K562 (cell line): ENCODE data around the gene APLP1.

Experiments
- BACH1 ChIP-seq: fragments of 200-800 bp; sonication (Bioruptor generic); IDR thresholded peaks from 2 replicates; pipeline ENCODE4 v1.6.1; 2016; ENCODE audit warnings: missing genetic modification characterization, missing compliant biosample characterization
- CTCF ChIP-seq, 3 experiments: IDR thresholded peaks in 2 of 3; conservative IDR thresholded peaks in 1 of 3; 2 replicates each; pipeline ENCODE4 v1.5.1; 2011 to 2012; ENCODE audit warnings: low read length in 3 of 3, mild to moderate bottlenecking in 3 of 3, control low read depth in 2 of 3, improper control_type of control experiment in 1 of 3, inconsistent platforms in 1 of 3, low read depth in 1 of 3, mixed read lengths in 1 of 3, moderate library complexity in 1 of 3; ENCODE audit not compliant: insufficient read depth in 2 of 3
- FOXP4 ChIP-seq: sonication (generic); formaldehyde crosslinking; IDR thresholded peaks from 2 replicates; pipeline ENCODE4 v1.8.0; 2022; ENCODE audit warnings: mild to moderate bottlenecking, missing genetic modification reagents, borderline replicate concordance
- MXI1 ChIP-seq: IDR thresholded peaks from 2 replicates; pipeline ENCODE4 v1.6.1; 2011; ENCODE audit warnings: low read depth, mild to moderate bottlenecking, improper control_type of control experiment, low read length
- POLR2AphosphoS5 ChIP-seq: IDR thresholded peaks from 2 replicates; pipeline ENCODE4 v1.6.1; 2011; ENCODE audit warnings: mild to moderate bottlenecking, low read depth, low read length, moderate library complexity; ENCODE audit not compliant: control insufficient read depth, insufficient read depth
- RAD21 ChIP-seq, 2 experiments: fragments of 250-450 bp in 1 of 2; fragments of 450-650 bp in 1 of 2; sonication (Bioruptor Pico) in 1 of 2; formaldehyde crosslinking in 1 of 2; IDR thresholded peaks in 1 of 2; conservative IDR thresholded peaks in 1 of 2; 2 replicates each; pipeline versions ENCODE4 v1.4.0 to v1.8.0; 2020 to 2022; ENCODE audit warnings: mild to moderate bottlenecking in 2 of 2, moderate library complexity in 1 of 2
- RFX5 ChIP-seq: IDR thresholded peaks from 2 replicates; pipeline ENCODE4 v1.6.1; 2011; ENCODE audit warnings: low read depth, mild to moderate bottlenecking, improper control_type of control experiment, low read length
- SMC3 ChIP-seq: conservative IDR thresholded peaks from 2 replicates; pipeline ENCODE4 v1.6.1; 2011; ENCODE audit warnings: low read depth, low read length, improper control_type of control experiment; ENCODE audit not compliant: insufficient read depth
- SNRNP70 ChIP-seq: fragments of 200-400 bp; formaldehyde crosslinking; optimal IDR thresholded peaks from 2 replicates; pipeline ENCODE3; 2017; ENCODE audit warnings: low read depth, low read length
- TARDBP ChIP-seq: fragments of 450-650 bp; IDR thresholded peaks from 2 replicates; pipeline ENCODE4 v1.6.1; 2016
- ZFP1 ChIP-seq: fragments of 450-650 bp; formaldehyde crosslinking; IDR thresholded peaks from 2 replicates; pipeline ENCODE4 v1.4.0; 2020; ENCODE audit warnings: mild to moderate bottlenecking, mixed read lengths
- TF ChIP-seq, protein P1 (sequence below), 2 experiments: IDR thresholded peaks; 2 replicates each; pipeline ENCODE4 v1.6.1; 2011; ENCODE audit warnings: borderline replicate concordance in 1 of 2, control low read depth in 1 of 2, low read depth in 1 of 2, low read length in 1 of 2, mild to moderate bottlenecking in 1 of 2, mixed read lengths in 1 of 2, moderate library complexity in 1 of 2; ENCODE audit not compliant: insufficient read depth in 1 of 2, insufficient read length in 1 of 2, poor library complexity in 1 of 2, severe bottlenecking in 1 of 2; ENCODE audit errors: extremely low read depth in 1 of 2
- TF ChIP-seq, protein P2 (sequence below): fragments of 450-650 bp; formaldehyde crosslinking; IDR thresholded peaks from 2 replicates; pipeline ENCODE4 v1.4.0; 2020; ENCODE audit warnings: mild to moderate bottlenecking

DNA sequence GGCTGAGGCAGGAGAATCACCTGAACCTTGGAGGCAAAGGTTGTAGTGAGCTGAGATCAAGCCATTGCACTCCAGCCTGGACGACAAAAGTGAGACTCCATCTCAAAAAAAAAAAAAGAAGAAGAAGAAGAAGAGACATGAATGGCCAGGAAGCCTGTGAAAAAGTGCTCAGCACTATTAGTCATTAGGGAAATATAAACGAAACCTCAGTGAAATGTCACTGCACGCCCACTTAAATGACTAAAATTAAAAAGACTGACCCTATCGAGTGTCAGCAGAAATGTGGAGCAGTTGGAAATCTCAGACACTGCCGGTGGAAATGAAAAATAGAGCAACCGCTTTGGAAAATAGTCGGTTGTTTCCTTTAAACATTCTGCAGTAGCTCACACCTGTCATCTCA lies 45.2 kb downstream of the APLP1 start:
- TF ChIP-seq RAD21 (CRISPR knock-in tag; conservative IDR thresholded peaks at IDR 0.05 in 1 of 2, IDR thresholded peaks at IDR 0.05 in 1 of 2) (no peak), FOXP4 (CRISPR knock-in tag) (no peak), CTCF (IDR thresholded peaks at IDR 0.05 in 2 of 3, conservative IDR thresholded peaks at IDR 0.05 in 1 of 3; ENCODE audit: insufficient read depth in 2 of 3, low read depth in 1 of 3, low read length in 3 of 3) (no peak), TARDBP (no peak), MXI1 (no peak), ZFP1 (CRISPR knock-in tag) (no peak), POLR2AphosphoS5 (no peak), SMC3 (no peak), SNRNP70 (no peak), RFX5 (no peak), BACH1 (tag) (no peak)
- TF ChIP-seq, protein P1, sequence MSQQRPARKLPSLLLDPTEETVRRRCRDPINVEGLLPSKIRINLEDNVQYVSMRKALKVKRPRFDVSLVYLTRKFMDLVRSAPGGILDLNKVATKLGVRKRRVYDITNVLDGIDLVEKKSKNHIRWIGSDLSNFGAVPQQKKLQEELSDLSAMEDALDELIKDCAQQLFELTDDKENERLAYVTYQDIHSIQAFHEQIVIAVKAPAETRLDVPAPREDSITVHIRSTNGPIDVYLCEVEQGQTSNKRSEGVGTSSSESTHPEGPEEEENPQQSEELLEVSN (IDR thresholded peaks at IDR 0.05; ENCODE audit: borderline replicate concordance in 1 of 2, extremely low read depth in 1 of 2, insufficient read depth in 1 of 2, insufficient read length in 1 of 2, low read depth in 1 of 2, low read length in 1 of 2, poor library complexity in 1 of 2, severe bottlenecking in 1 of 2): no peak
- TF ChIP-seq, protein P2, sequence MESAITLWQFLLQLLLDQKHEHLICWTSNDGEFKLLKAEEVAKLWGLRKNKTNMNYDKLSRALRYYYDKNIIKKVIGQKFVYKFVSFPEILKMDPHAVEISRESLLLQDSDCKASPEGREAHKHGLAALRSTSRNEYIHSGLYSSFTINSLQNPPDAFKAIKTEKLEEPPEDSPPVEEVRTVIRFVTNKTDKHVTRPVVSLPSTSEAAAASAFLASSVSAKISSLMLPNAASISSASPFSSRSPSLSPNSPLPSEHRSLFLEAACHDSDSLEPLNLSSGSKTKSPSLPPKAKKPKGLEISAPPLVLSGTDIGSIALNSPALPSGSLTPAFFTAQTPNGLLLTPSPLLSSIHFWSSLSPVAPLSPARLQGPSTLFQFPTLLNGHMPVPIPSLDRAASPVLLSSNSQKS: no peak
